Stimulated activated effector memory CD8-positive, alpha-beta T cell treated with anti-CD3 and anti-CD28 coated beads, Interleukin-12 subunit alpha, Interleukin-12 subunit beta, amount 100 ng/mL, for 72 hours (primary cell): ENCODE data around the gene RBP2.

Experiments used
- ATAC-seq: fragments of 150-1000 bp; cut with Tn5 transposase; 2 replicates; pipeline ENCODE4 v1.10.0; 2021
- DNase-seq, 2 donors: peaks; one replicate each; pipeline ENCODE4 v3.0.0; 2021 to 2022; ENCODE audit warnings: low spot score in 2 of 2
- H3K27ac Mint-ChIP-seq: one replicate; pipeline ENCODE4 v1.8.0; 2022; ENCODE audit warnings: mild to moderate bottlenecking, mixed read lengths
- H3K36me3 Mint-ChIP-seq: one replicate; pipeline ENCODE4 v1.8.0; 2022; ENCODE audit warnings: mild to moderate bottlenecking, mixed read lengths
- H3K4me1 Mint-ChIP-seq: one replicate; pipeline ENCODE4 v1.8.0; 2022; ENCODE audit warnings: mixed read lengths
- H3K4me3 Mint-ChIP-seq: one replicate; pipeline ENCODE4 v1.8.0; 2022; ENCODE audit warnings: mild to moderate bottlenecking, mixed read lengths
- H3K9me3 Mint-ChIP-seq: one replicate; pipeline ENCODE4 v1.8.0; 2022; ENCODE audit warnings: mixed read lengths

RBP2 gene

DNA sequence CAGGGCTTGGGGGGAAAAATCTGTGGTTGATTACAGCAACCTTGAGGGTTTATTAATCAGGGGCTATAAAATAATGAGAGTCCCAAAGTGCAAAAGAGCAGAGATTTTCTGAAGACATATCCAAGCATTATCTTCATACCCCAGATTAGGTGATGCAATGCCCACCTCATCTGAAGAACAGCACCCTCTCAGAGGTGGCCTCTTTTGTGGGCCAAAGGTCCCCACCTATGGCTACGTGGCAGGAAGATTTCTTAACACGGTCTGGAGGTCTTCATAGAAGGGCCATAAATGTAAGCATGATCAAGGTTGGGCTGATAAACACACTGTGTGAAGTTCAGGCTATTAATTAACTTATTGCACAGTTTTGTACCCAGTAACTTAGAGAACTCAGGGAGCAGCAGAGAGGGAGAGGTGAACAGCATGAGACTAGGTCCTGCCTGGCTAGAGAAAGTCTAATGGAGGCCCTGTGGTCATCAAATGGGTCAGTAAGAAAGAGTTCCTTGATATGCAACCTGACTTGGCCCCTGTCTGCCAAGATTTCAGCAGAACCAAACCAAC is 29.6 kb upstream of the RBP2 start:
- H3K4me1 Mint-ChIP-seq, result no peaks in the 10 kb centered on the region
- DNase-seq, result no peak
- no peak overlapping the region for H3K27ac Mint-ChIP-seq
- no peak for ATAC-seq
- no peaks in the 10 kb centered on the region for H3K9me3 Mint-ChIP-seq
- H3K4me3 Mint-ChIP-seq, result no peak overlapping the region
- no peaks in the 10 kb centered on the region for H3K36me3 Mint-ChIP-seq

GRCh38 chr3:139499536-139499935 is 23.2 kb upstream of the RBP2 start:
- DNase-seq, result no peak
- Mint-ChIP-seq H3K27ac (no peak overlapping the region), H3K4me3 (no peak overlapping the region), H3K36me3 (no peaks in the 10 kb centered on the region), H3K9me3 (peaks cover 4% of the 10 kb centered on the region), H3K4me1 (no peaks in the 10 kb centered on the region)
- ATAC-seq, result no peak

DNA sequence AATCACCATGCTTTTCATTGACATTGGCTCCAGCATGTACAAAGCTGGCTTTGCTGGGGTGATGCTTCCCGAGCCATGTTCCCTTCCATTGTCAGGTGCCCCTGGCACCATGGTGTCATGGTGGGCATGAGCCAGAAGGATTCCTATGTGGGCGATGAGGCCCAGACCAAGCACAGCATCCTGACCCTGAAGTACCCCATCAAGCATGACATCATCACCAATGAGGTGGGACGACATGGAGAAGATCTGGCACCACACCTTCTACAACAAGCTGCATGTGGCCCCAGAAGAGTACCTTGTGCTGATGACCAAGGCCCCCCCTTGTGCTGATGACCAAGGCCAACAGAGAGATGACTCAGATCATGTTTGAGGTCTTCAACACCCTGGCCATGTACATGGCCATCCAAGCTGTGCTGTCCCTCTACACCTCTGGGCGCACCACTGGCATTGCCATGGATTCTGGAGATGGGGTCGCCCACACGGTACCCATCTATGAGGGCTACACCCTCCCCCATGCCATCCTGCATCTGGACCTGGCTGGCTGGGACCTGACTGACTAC is 17.6 kb upstream of the RBP2 start:
- no peaks in the 10 kb centered on the region for H3K4me1 Mint-ChIP-seq
- no peak overlapping the region for H3K4me3 Mint-ChIP-seq
- H3K9me3 Mint-ChIP-seq, result peaks cover 19% of the 10 kb centered on the region
- DNase-seq, result no peak
- H3K36me3 Mint-ChIP-seq, result no peaks in the 10 kb centered on the region
- ATAC-seq, result no peak
- H3K27ac Mint-ChIP-seq, result no peak overlapping the region

GRCh38 chr3:139491966-139492365 is 15.7 kb upstream of the RBP2 start:
- Mint-ChIP-seq H3K27ac (no peak overlapping the region), H3K4me3 (no peak overlapping the region), H3K4me1 (no peaks in the 10 kb centered on the region), H3K9me3 (peaks cover 26% of the 10 kb centered on the region), H3K36me3 (no peaks in the 10 kb centered on the region)
- ATAC-seq (no peak), DNase-seq (no peak)

- DNase-seq (no peak), ATAC-seq (no peak)
- H3K27ac Mint-ChIP-seq, result no peak overlapping the region
- H3K36me3 Mint-ChIP-seq, result no peaks in the 10 kb centered on the region
- peaks cover 24% of the 10 kb centered on the region for H3K9me3 Mint-ChIP-seq
- no peak overlapping the region for H3K4me3 Mint-ChIP-seq
- no peaks in the 10 kb centered on the region for H3K4me1 Mint-ChIP-seq
Observed at GRCh38 chr3:139491027-139491700, 14.8 kb upstream of the RBP2 start.

DNA sequence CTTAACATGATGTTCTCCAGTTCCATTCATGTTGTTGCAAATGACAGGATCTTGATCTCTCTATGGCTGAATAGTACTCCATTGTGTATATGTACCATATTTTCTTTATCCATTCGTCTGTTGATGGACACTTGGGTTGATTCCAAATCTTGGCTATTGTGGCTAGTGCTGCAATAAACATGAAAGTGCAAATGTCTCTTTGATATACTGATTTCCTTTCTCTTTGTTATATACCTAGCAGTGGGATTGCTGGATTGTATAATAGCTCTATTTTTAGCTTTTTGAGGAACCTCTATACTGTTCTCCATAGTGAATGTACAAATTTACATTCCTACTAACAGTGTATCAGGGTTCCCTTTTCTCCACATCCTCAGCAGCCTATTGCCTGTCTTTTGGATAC is 5.9 kb upstream of the RBP2 start:
- no peak overlapping the region for H3K27ac Mint-ChIP-seq
- no peaks in the 10 kb centered on the region for H3K4me1 Mint-ChIP-seq
- H3K4me3 Mint-ChIP-seq, result no peak overlapping the region
- H3K9me3 Mint-ChIP-seq, result no peaks in the 10 kb centered on the region
- no peaks in the 10 kb centered on the region for H3K36me3 Mint-ChIP-seq
- DNase-seq, result no peak
- no peak for ATAC-seq

- no peaks in the 10 kb centered on the region for H3K4me1 Mint-ChIP-seq
- H3K27ac Mint-ChIP-seq, result no peak overlapping the region
- no peaks in the 10 kb centered on the region for H3K36me3 Mint-ChIP-seq
- ATAC-seq (no peak), DNase-seq (no peak)
- H3K4me3 Mint-ChIP-seq, result no peak overlapping the region
- H3K9me3 Mint-ChIP-seq, result no peaks in the 10 kb centered on the region
Observed at GRCh38 chr3:139481116-139481515, 4.8 kb upstream of the RBP2 start.

DNA sequence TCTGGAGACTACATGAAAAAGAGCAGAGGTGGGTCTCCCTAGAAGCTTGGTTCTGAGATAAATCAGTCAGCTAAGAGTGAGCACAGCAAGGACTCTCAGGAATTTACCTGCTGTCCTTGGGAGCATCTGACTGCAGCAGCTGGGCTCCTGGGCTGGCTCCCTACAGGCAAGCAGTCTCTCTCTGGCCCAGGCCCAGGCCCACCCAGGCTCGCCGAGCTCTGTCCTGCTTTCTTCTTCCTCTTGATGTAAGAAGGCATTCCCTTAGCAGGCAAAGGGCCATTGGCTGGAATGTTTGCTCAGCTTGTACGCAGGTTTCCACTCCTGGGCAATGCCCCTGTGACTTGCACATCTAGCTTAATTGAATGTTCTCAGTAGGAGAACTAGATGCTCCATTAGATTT is 4.3 kb upstream of the RBP2 start:
- Mint-ChIP-seq H3K9me3 (no peaks in the 10 kb centered on the region), H3K27ac (no peak overlapping the region)
- ATAC-seq, result peak; percentile 39

DNA sequence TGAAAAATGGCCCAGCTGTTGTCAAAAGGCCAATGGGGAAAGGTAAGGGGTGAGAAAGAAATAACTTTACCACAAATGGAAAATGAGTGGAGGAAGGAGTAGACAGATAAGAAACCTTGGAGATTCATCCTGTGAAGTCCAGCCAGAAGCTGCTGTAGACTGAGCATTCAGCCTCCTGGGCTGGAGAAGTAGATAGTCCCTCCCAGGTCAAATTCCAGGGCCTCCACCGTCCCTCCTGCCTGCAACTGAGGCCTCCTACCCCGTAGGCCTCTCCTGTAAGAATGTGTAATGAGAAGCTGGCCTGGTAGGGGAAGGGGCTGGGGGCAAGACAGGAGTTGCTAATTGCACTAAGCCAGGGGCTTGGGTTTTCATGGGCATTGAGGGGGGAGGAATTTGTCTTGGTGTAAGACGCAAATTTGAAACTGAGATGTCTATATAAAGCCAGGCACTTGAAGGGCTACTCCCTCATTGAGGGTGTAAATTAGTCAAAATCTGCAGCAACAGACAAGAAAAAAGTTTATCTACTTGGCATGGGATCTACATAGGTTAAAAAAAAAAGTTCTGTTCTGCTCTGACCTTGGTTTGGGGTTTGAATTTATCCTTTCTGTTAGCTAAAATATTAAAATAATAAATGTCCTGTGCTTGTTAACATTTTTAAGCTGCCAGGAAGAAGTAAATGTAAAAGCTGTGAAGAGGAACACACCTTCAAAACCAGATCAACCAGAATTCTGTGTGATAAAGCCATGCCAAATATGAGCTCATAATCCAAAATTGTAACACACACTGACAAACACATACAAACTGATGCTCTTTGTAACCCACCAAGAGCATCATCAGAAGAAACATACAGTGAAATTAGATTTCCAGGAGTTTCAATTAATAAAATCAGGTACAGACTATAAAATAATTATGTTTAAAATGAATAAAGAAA is 1.7 kb upstream of the RBP2 start:
- Mint-ChIP-seq H3K4me1 (no peaks in the 10 kb centered on the region), H3K36me3 (no peaks in the 10 kb centered on the region), H3K27ac (no peak overlapping the region), H3K9me3 (no peaks in the 10 kb centered on the region), H3K4me3 (no peak overlapping the region)
- ATAC-seq (no peak), DNase-seq (no peak)

More for the DNA sequence above, 4.3 kb upstream of the RBP2 start:
- Mint-ChIP-seq H3K4me1 (no peaks in the 10 kb centered on the region), H3K36me3 (no peaks in the 10 kb centered on the region), H3K4me3 (no peak overlapping the region)
- DNase-seq, result no peak

DNA sequence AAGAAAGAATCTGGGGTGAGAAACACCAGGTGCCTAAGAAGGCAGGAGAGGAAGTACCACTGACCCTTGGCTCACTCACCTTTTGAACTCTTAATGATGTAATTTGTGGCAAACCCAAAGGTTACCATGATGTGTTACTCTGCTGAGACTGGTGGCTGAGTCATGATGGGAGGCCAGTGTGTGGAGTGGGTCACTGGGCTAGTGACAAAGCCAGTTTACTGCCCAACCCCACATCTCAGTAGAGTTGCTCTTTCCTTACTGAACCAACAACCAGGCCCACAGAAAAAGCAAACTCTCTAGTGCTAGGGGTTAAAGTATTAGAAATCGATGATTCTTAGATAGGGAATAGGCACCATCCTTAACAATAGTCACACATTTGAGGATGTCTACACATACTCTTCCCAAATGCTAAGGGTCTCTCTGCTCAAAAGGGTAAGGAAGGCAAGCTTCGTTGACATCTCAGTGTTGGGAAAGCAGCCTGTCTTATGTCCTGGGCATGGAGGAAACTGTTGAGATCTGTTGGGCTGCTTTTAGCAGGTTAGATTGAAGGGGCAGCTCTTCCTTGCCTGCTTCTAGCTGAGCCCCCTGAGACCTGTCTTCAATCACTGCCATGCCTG is 3.1 kb downstream of the RBP2 start:
- ATAC-seq, result peak; percentile 27

GRCh38 chr3:139472380-139473010 is 3.8 kb downstream of the RBP2 start:
- H3K4me1 Mint-ChIP-seq, result no peaks in the 10 kb centered on the region
- H3K36me3 Mint-ChIP-seq, result no peaks in the 10 kb centered on the region
- no peak for DNase-seq
- ATAC-seq, result no peak
- no peak overlapping the region for H3K27ac Mint-ChIP-seq
- no peaks in the 10 kb centered on the region for H3K9me3 Mint-ChIP-seq
- H3K4me3 Mint-ChIP-seq, result no peak overlapping the region

More for the DNA sequence above, 3.1 kb downstream of the RBP2 start:
- H3K27ac Mint-ChIP-seq, result no peak overlapping the region
- H3K9me3 Mint-ChIP-seq, result no peaks in the 10 kb centered on the region
- H3K4me3 Mint-ChIP-seq, result no peak overlapping the region
- no peak for DNase-seq
- no peaks in the 10 kb centered on the region for H3K4me1 Mint-ChIP-seq
- H3K36me3 Mint-ChIP-seq, result no peaks in the 10 kb centered on the region

DNA sequence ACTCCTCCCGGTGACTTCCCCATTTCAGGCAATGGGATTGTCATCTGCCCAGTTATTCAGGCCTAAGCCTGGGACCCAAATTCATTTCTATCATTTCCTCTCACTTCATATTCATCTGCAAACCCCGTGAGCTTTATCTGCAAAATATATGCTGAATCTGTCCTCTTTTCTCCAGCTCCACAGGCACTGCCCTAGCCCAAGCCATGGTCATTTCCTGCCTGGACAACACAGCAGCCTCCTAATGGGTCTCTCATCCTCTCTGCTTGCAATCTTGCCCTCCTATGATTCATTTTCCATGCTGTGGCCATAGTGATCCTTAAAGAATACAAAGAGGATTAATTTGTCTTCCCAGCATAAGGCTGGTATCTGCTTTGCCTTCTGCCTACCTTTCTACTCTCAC is 6.1 kb downstream of the RBP2 start:
- no peak overlapping the region for H3K4me3 Mint-ChIP-seq
- no peak for DNase-seq
- no peak for ATAC-seq

GRCh38 chr3:139468399-139468798 is 7.9 kb downstream of the RBP2 start:
- Mint-ChIP-seq H3K4me1 (no peaks in the 10 kb centered on the region), H3K4me3 (no peak overlapping the region), H3K9me3 (no peaks in the 10 kb centered on the region), H3K27ac (no peak overlapping the region), H3K36me3 (no peaks in the 10 kb centered on the region)
- DNase-seq (peak in 1 of 2 donors; percentile 8), ATAC-seq (no peak)

More for the DNA sequence above, 6.1 kb downstream of the RBP2 start:
- Mint-ChIP-seq H3K4me1 (no peaks in the 10 kb centered on the region), H3K9me3 (no peaks in the 10 kb centered on the region), H3K36me3 (no peaks in the 10 kb centered on the region), H3K27ac (no peak overlapping the region)

DNA sequence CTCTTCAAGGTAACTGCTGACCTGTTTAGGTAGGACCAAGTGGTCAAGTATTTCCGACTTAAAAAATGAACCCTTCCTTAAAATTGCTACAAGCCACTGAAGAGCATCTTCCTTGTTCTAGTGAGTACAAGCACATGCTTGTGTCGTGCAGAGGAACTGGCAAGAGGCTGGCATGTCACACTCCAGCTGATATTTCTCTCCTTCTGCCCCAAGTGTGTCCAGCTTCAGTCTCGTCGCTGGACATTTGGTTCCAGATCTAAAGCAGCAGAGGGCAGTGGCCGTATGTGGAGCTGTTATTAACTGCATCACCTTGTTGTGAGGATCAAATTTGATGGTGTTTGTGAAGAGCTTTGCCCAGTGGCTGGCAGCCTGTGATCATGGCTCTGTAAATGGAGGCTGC is 10.0 kb downstream of the RBP2 start:
- H3K36me3 Mint-ChIP-seq, result no peaks in the 10 kb centered on the region
- H3K27ac Mint-ChIP-seq, result no peak overlapping the region
- H3K4me3 Mint-ChIP-seq, result no peak overlapping the region
- H3K4me1 Mint-ChIP-seq, result no peaks in the 10 kb centered on the region
- H3K9me3 Mint-ChIP-seq, result no peaks in the 10 kb centered on the region
- DNase-seq, result peak in 1 of 2 donors; percentile 10
- ATAC-seq, result no peak

GRCh38 chr3:139465636-139466035 is 10.7 kb downstream of the RBP2 start:
- Mint-ChIP-seq H3K4me3 (no peak overlapping the region), H3K36me3 (no peaks in the 10 kb centered on the region), H3K27ac (no peak overlapping the region), H3K9me3 (no peaks in the 10 kb centered on the region), H3K4me1 (no peaks in the 10 kb centered on the region)
- no peak for ATAC-seq
- DNase-seq, result peak in 1 of 2 donors; percentile 32
